Stimulated activated naive CD4-positive, alpha-beta T cell (primary cell): ENCODE results near the gene LTBP1.

Experiments
- DNase-seq, 6 experiments: peaks; one replicate each; lab custom pipeline; 2025; lab: John Stamatoyannopoulos, UW

LTBP1 gene

GRCh38 chr2:33009249-33009648 lies 62.5 kb downstream of the LTBP1 start:
- no peak for DNase-seq

GRCh38 chr2:33011373-33011772 lies 64.6 kb downstream of the LTBP1 start:
- no peak for DNase-seq

GRCh38 chr2:33011941-33012340 lies 65.2 kb downstream of the LTBP1 start:
- DNase-seq = no peak

GRCh38 chr2:33013684-33014110 lies 66.9 kb downstream of the LTBP1 start:
- DNase-seq = no peak

- no peak for DNase-seq
These were observed 67.5 kb downstream of the LTBP1 start for GRCh38 chr2:33014268-33014667.

GRCh38 chr2:33015421-33016142 lies 68.8 kb downstream of the LTBP1 start:
- DNase-seq = no peak

- DNase-seq = no peak
These were observed 71.5 kb downstream of the LTBP1 start for GRCh38 chr2:33018271-33018670.

GRCh38 chr2:33019796-33020195 lies 73.0 kb downstream of the LTBP1 start:
- no peak for DNase-seq

- DNase-seq = no peak
These were observed 74.1 kb downstream of the LTBP1 start for GRCh38 chr2:33020883-33021282.

- DNase-seq = no peak
These were observed 74.9 kb downstream of the LTBP1 start for GRCh38 chr2:33021542-33022227.

- DNase-seq = no peak
These were observed 75.7 kb downstream of the LTBP1 start for GRCh38 chr2:33022395-33022985.

GRCh38 chr2:33022989-33023727 lies 76.4 kb downstream of the LTBP1 start:
- DNase-seq = no peak

GRCh38 chr2:33023728-33024500 lies 77.2 kb downstream of the LTBP1 start:
- DNase-seq = no peak

GRCh38 chr2:33024758-33025157 lies 78.0 kb downstream of the LTBP1 start:
- no peak for DNase-seq

- DNase-seq = no peak
These were observed 82.7 kb downstream of the LTBP1 start for GRCh38 chr2:33029459-33029858.

- no peak for DNase-seq
These were observed 83.2 kb downstream of the LTBP1 start for GRCh38 chr2:33029926-33030325.

- DNase-seq = no peak
These were observed 83.6 kb downstream of the LTBP1 start for GRCh38 chr2:33030326-33030725.

- no peak for DNase-seq
These were observed 85.5 kb downstream of the LTBP1 start for GRCh38 chr2:33032245-33032644.

- no peak for DNase-seq
These were observed 86.9 kb downstream of the LTBP1 start for GRCh38 chr2:33033606-33034081.

- DNase-seq = no peak
These were observed 88.0 kb downstream of the LTBP1 start for GRCh38 chr2:33034784-33035183.

GRCh38 chr2:33038230-33038629 lies 91.5 kb downstream of the LTBP1 start:
- DNase-seq = no peak

- no peak for DNase-seq
These were observed 92.0 kb downstream of the LTBP1 start for GRCh38 chr2:33038799-33039198.
